Measurements from ENCODE around the gene LRIG3. TPM values are rescaled to one million over a fixed set of nuclear protein-coding genes. Genes with fewer than 3 reads are reported as not detected.
"Not testable (repeated sequence)": the region's sequence is repeated elsewhere in the genome, so short reads cannot be mapped to it uniquely, and the experiment has no call there.

Gene LRIG3
- total and polyA plus RNA-seq, 3 experiments from 2014 or later, result 0.22 TPM; not detected in 2

GRCh38 chr12:58961166-58961565, 40.9 kb upstream of the LRIG3 start:
- no peaks in the 10 kb centered on the region for H3K4me1 Mint-ChIP-seq
- H3K27ac Mint-ChIP-seq, result no peak overlapping the region
- H3K4me3 Mint-ChIP-seq, result no peak overlapping the region
- H3K9me3 Mint-ChIP-seq, result peaks cover 0 to 6% (median 3%) of the 10 kb centered on the region in 5 donors
- no peaks in the 10 kb centered on the region for H3K4me1 ChIP-seq (ENCODE audit: insufficient read depth, low read length)
- no peaks in the 10 kb centered on the region for H3K36me3 ChIP-seq (ENCODE audit: insufficient read depth, low read length)
- H3K9me3 ChIP-seq (ENCODE audit: low read length), result no peaks in the 10 kb centered on the region
- peaks cover 0 to 3% of the 10 kb centered on the region in 2 donors for H3K27me3 Mint-ChIP-seq
- no peaks in the 10 kb centered on the region for H3K36me3 Mint-ChIP-seq
- no peak overlapping the region for H3K4me3 ChIP-seq (ENCODE audit: low read length)
- DNase-seq, result no peak
- CTCF ChIA-PET, result no interaction called here
- H3K27me3 ChIP-seq (ENCODE audit: insufficient read depth, low read length, poor library complexity, severe bottlenecking), result no peaks in the 10 kb centered on the region
- POLR2A ChIA-PET, result no interaction called here
- H3K27ac ChIP-seq (ENCODE audit: low read depth, low read length), result no peak overlapping the region

GRCh38 chr12:58959639-58960300, 39.5 kb upstream of the LRIG3 start:
- Histone ChIP-seq H3K27ac (ENCODE audit: low read depth, low read length) (no peak overlapping the region), H3K4me1 (ENCODE audit: insufficient read depth, low read length) (no peaks in the 10 kb centered on the region), H3K9me3 (ENCODE audit: low read length) (no peaks in the 10 kb centered on the region), H3K36me3 (ENCODE audit: insufficient read depth, low read length) (no peaks in the 10 kb centered on the region), H3K4me3 (ENCODE audit: low read length) (no peak overlapping the region), H3K27me3 (ENCODE audit: insufficient read depth, low read length, poor library complexity, severe bottlenecking) (no peaks in the 10 kb centered on the region)
- DNase-seq, result no peak
- ChIA-PET CTCF (no interaction called here), POLR2A (no interaction called here)
- Mint-ChIP-seq H3K27me3 (peaks cover 0 to 3% of the 10 kb centered on the region in 2 donors), H3K4me1 (no peaks in the 10 kb centered on the region), H3K36me3 (no peaks in the 10 kb centered on the region), H3K9me3 (peaks cover 0 to 2% (median 0%) of the 10 kb centered on the region in 5 donors), H3K27ac (no peak overlapping the region), H3K4me3 (no peak overlapping the region)

GRCh38 chr12:58957298-58957697, 37.0 kb upstream of the LRIG3 start:
- CTCF ChIA-PET, result no interaction called here
- Mint-ChIP-seq H3K4me3 (no peak overlapping the region), H3K36me3 (no peaks in the 10 kb centered on the region), H3K27ac (no peak overlapping the region), H3K4me1 (no peaks in the 10 kb centered on the region), H3K27me3 (no peaks in the 10 kb centered on the region), H3K9me3 (peaks cover 0 to 2% (median 0%) of the 10 kb centered on the region in 5 donors)
- no peak overlapping the region for H3K27ac ChIP-seq (ENCODE audit: low read depth, low read length)
- H3K27me3 ChIP-seq (ENCODE audit: insufficient read depth, low read length, poor library complexity, severe bottlenecking), result no peaks in the 10 kb centered on the region
- POLR2A ChIA-PET, result no interaction called here
- no peaks in the 10 kb centered on the region for H3K9me3 ChIP-seq (ENCODE audit: low read length)
- H3K4me3 ChIP-seq (ENCODE audit: low read length), result no peak overlapping the region
- H3K36me3 ChIP-seq (ENCODE audit: insufficient read depth, low read length), result no peaks in the 10 kb centered on the region
- DNase-seq, result no peak
- H3K4me1 ChIP-seq (ENCODE audit: insufficient read depth, low read length), result no peaks in the 10 kb centered on the region

GRCh38 chr12:58955849-58956248, 35.5 kb upstream of the LRIG3 start:
- H3K36me3 Mint-ChIP-seq, result no peaks in the 10 kb centered on the region
- POLR2A ChIA-PET, result no interaction called here
- peaks cover 0 to 4% (median 0%) of the 10 kb centered on the region in 5 donors for H3K9me3 Mint-ChIP-seq
- Histone ChIP-seq H3K9me3 (ENCODE audit: low read length) (no peaks in the 10 kb centered on the region), H3K4me1 (ENCODE audit: insufficient read depth, low read length) (no peaks in the 10 kb centered on the region), H3K36me3 (ENCODE audit: insufficient read depth, low read length) (no peaks in the 10 kb centered on the region), H3K4me3 (ENCODE audit: low read length) (no peak overlapping the region), H3K27me3 (ENCODE audit: insufficient read depth, low read length, poor library complexity, severe bottlenecking) (no peaks in the 10 kb centered on the region), H3K27ac (ENCODE audit: low read depth, low read length) (no peak overlapping the region)
- H3K4me1 Mint-ChIP-seq, result no peaks in the 10 kb centered on the region
- DNase-seq, result no peak
- CTCF ChIA-PET, result no interaction called here
- H3K4me3 Mint-ChIP-seq, result no peak overlapping the region
- no peaks in the 10 kb centered on the region for H3K27me3 Mint-ChIP-seq
- H3K27ac Mint-ChIP-seq, result no peak overlapping the region

GRCh38 chr12:58954002-58954401, 33.7 kb upstream of the LRIG3 start:
- Histone ChIP-seq H3K27me3 (ENCODE audit: insufficient read depth, low read length, poor library complexity, severe bottlenecking) (no peaks in the 10 kb centered on the region), H3K27ac (ENCODE audit: low read depth, low read length) (no peak overlapping the region), H3K4me1 (ENCODE audit: insufficient read depth, low read length) (no peaks in the 10 kb centered on the region), H3K9me3 (ENCODE audit: low read length) (no peaks in the 10 kb centered on the region), H3K36me3 (ENCODE audit: insufficient read depth, low read length) (no peaks in the 10 kb centered on the region), H3K4me3 (ENCODE audit: low read length) (no peak overlapping the region)
- ChIA-PET CTCF (no interaction called here), POLR2A (no interaction called here)
- no peak for DNase-seq
- no peaks in the 10 kb centered on the region for H3K36me3 Mint-ChIP-seq
- no peaks in the 10 kb centered on the region for H3K4me1 Mint-ChIP-seq
- peaks cover 0 to 6% (median 0%) of the 10 kb centered on the region in 5 donors for H3K9me3 Mint-ChIP-seq
- H3K27me3 Mint-ChIP-seq, result no peaks in the 10 kb centered on the region
- H3K4me3 Mint-ChIP-seq, result no peak overlapping the region
- H3K27ac Mint-ChIP-seq, result no peak overlapping the region

GRCh38 chr12:58950739-58951100, 30.4 kb upstream of the LRIG3 start:
- H3K9me3 Mint-ChIP-seq, result peaks cover 5 to 17% (median 12%) of the 10 kb centered on the region in 5 donors
- H3K27ac Mint-ChIP-seq, result no peak overlapping the region
- Histone ChIP-seq H3K4me3 (ENCODE audit: low read length) (no peak overlapping the region), H3K9me3 (ENCODE audit: low read length) (no peaks in the 10 kb centered on the region), H3K27me3 (ENCODE audit: insufficient read depth, low read length, poor library complexity, severe bottlenecking) (no peaks in the 10 kb centered on the region), H3K36me3 (ENCODE audit: insufficient read depth, low read length) (no peaks in the 10 kb centered on the region), H3K4me1 (ENCODE audit: insufficient read depth, low read length) (no peaks in the 10 kb centered on the region), H3K27ac (ENCODE audit: low read depth, low read length) (no peak overlapping the region)
- no peak for DNase-seq
- H3K4me1 Mint-ChIP-seq, result no peaks in the 10 kb centered on the region
- no peak overlapping the region for H3K4me3 Mint-ChIP-seq
- H3K36me3 Mint-ChIP-seq, result peaks cover 0 to 2% (median 0%) of the 10 kb centered on the region in 3 donors
- no peaks in the 10 kb centered on the region for H3K27me3 Mint-ChIP-seq
- ChIA-PET CTCF (no interaction called here), POLR2A (no interaction called here)

GRCh38 chr12:58949954-58950738, 29.8 kb upstream of the LRIG3 start:
- H3K27me3 Mint-ChIP-seq; H3K9me3 ChIP-seq (ENCODE audit: low read length); H3K27ac Mint-ChIP-seq; H3K4me1 ChIP-seq (ENCODE audit: insufficient read depth, low read length); H3K27ac ChIP-seq (ENCODE audit: low read depth, low read length); POLR2A ChIA-PET; H3K27me3 ChIP-seq (ENCODE audit: insufficient read depth, low read length, poor library complexity, severe bottlenecking); DNase-seq; H3K4me1 Mint-ChIP-seq; H3K36me3 ChIP-seq (ENCODE audit: insufficient read depth, low read length); H3K4me3 Mint-ChIP-seq; CTCF ChIA-PET; H3K4me3 ChIP-seq (ENCODE audit: low read length); H3K36me3 Mint-ChIP-seq: not testable (repeated sequence)
- peaks cover 5 to 18% (median 12%) of the 10 kb centered on the region in 5 donors for H3K9me3 Mint-ChIP-seq

- no peaks in the 10 kb centered on the region for H3K36me3 ChIP-seq (ENCODE audit: insufficient read depth, low read length)
- H3K4me3 Mint-ChIP-seq, result no peak overlapping the region
- no peaks in the 10 kb centered on the region for H3K9me3 ChIP-seq (ENCODE audit: low read length)
- H3K9me3 Mint-ChIP-seq, result peaks cover 3 to 8% (median 7%) of the 10 kb centered on the region in 5 donors
- ChIA-PET POLR2A (no interaction called here), CTCF (no interaction called here)
- H3K4me1 Mint-ChIP-seq, result no peaks in the 10 kb centered on the region
- no peak overlapping the region for H3K27ac Mint-ChIP-seq
- peaks cover 0 to 2% (median 0%) of the 10 kb centered on the region in 3 donors for H3K36me3 Mint-ChIP-seq
- H3K27me3 ChIP-seq (ENCODE audit: insufficient read depth, low read length, poor library complexity, severe bottlenecking), result no peaks in the 10 kb centered on the region
- DNase-seq, result no peak
- H3K27me3 Mint-ChIP-seq, result no peaks in the 10 kb centered on the region
- H3K4me1 ChIP-seq (ENCODE audit: insufficient read depth, low read length), result no peaks in the 10 kb centered on the region
- H3K4me3 ChIP-seq (ENCODE audit: low read length), result no peak overlapping the region
- H3K27ac ChIP-seq (ENCODE audit: low read depth, low read length), result no peak overlapping the region
Observed at GRCh38 chr12:58943079-58943478, 22.8 kb upstream of the LRIG3 start.
